H1 (cell line): Measurements from ENCODE around the gene FAM76A.

Experiments
- CREB1 ChIP-seq: IDR thresholded peaks from 2 replicates; pipeline ENCODE4 v1.6.1; 2012; ENCODE audit warnings: inconsistent platforms
- CTCF ChIP-seq, 3 experiments: IDR thresholded peaks; 1 replicate in 2 of 3; 2 replicates in 1 of 3; pipeline versions ENCODE4 v1.5.1 to v1.6.1; 2011; ENCODE audit warnings: low read length in 3 of 3, mild to moderate bottlenecking in 3 of 3, inconsistent platforms in 2 of 3, low read depth in 1 of 3, moderate library complexity in 1 of 3; ENCODE audit not compliant: insufficient read depth in 1 of 3; ENCODE audit errors: control extremely low read depth in 1 of 3
- HDAC2 ChIP-seq, 2 experiments: fragments of 300-600 bp in 1 of 2; sonication (generic) in 1 of 2; IDR thresholded peaks; 2 replicates each; pipeline ENCODE4 v1.6.1; 2011 to 2012; ENCODE audit warnings: low read depth in 2 of 2, low read length in 2 of 2, mild to moderate bottlenecking in 2 of 2, moderate library complexity in 2 of 2, borderline replicate concordance in 1 of 2, inconsistent platforms in 1 of 2
- MAFK ChIP-seq: IDR thresholded peaks from 2 replicates; pipeline ENCODE4 v1.6.1; 2012; ENCODE audit warnings: low read depth, mild to moderate bottlenecking, improper control_type of control experiment, low read length
- PHF8 ChIP-seq: fragments of 200-600 bp; sonication (generic); conservative IDR thresholded peaks from 2 replicates; pipeline ENCODE4 v1.7.1; 2012; ENCODE audit warnings: low read depth, mild to moderate bottlenecking, inconsistent platforms, low read length, moderate library complexity
- RAD21 ChIP-seq, 2 experiments: IDR thresholded peaks in 1 of 2; conservative IDR thresholded peaks in 1 of 2; 2 replicates each; pipeline ENCODE4 v1.6.1; 2011; ENCODE audit warnings: low read depth in 2 of 2, low read length in 2 of 2, improper control_type of control experiment in 1 of 2, inconsistent platforms in 1 of 2, mild to moderate bottlenecking in 1 of 2, moderate library complexity in 1 of 2
- SUZ12 ChIP-seq: fragments of 200-600 bp; sonication (generic); IDR thresholded peaks from 2 replicates; pipeline ENCODE4 v1.6.1; 2012; ENCODE audit warnings: mild to moderate bottlenecking, inconsistent platforms, low read length, moderate library complexity, mixed read lengths
- TCF12 ChIP-seq: IDR thresholded peaks from 2 replicates; pipeline ENCODE4 v1.6.1; 2011; ENCODE audit warnings: low read depth, mild to moderate bottlenecking, low read length

- peak; percentile 85 for TF ChIP-seq CREB1
- no peak for TF ChIP-seq CTCF (IDR thresholded peaks at IDR 0.05; ENCODE audit: control extremely low read depth in 1 of 3, insufficient read depth in 1 of 3, low read depth in 1 of 3, low read length in 3 of 3)
- no peak for TF ChIP-seq MAFK
- no peak for TF ChIP-seq RAD21 (IDR thresholded peaks at IDR 0.05 in 1 of 2, conservative IDR thresholded peaks at IDR 0.05 in 1 of 2; ENCODE audit: low read depth in 2 of 2, low read length in 2 of 2)
- no peak for TF ChIP-seq SUZ12
- TF ChIP-seq HDAC2 (IDR thresholded peaks at IDR 0.05; ENCODE audit: borderline replicate concordance in 1 of 2, low read depth in 2 of 2, low read length in 2 of 2): peak in 1 of 2 experiments; percentile 65; a peak in 1 of 4 replicates
- TF ChIP-seq PHF8: no peak; the same call in 1 of the 2 replicates
- TF ChIP-seq TCF12: no peak
Observed at GRCh38 chr1:27772932-27773825, 47.4 kb downstream of the FAM76A start, which contains the start of gene STX12.
